ENCODE measurements around the gene TRH.

GRCh38 chr3:129985113-129985512 lies 10.6 kb downstream of the TRH start:
- TF ChIP-seq POLR2A (IDR thresholded peaks at IDR 0.05; ENCODE audit: control extremely low read depth in 1 of 2, low read depth in 2 of 2, low read length in 2 of 2) (no peak), USF2 (IDR thresholded peaks at IDR 0.05; ENCODE audit: low read length) (no peak), SIRT6 (IDR thresholded peaks at IDR 0.05; ENCODE audit: low read length) (no peak), CTCF (IDR thresholded peaks at IDR 0.05; ENCODE audit: control extremely low read depth in 1 of 3, insufficient read depth in 1 of 3, low read depth in 1 of 3, low read length in 3 of 3) (no peak), KDM1A (IDR thresholded peaks at IDR 0.05; ENCODE audit: borderline replicate concordance, low read length) (no peak), FOSL1 (IDR thresholded peaks at IDR 0.05; ENCODE audit: insufficient read depth, low read depth, low read length) (no peak), MAX (IDR thresholded peaks at IDR 0.05) (no peak), BACH1 (IDR thresholded peaks at IDR 0.05; ENCODE audit: low read length) (no peak)

Measured in H1 (cell line).